WI38 (cell line): ENCODE data around the gene PSKH1.

Source experiments
- H3K4me3 ChIP-seq: 2 replicates; pipeline ENCODE4 v1.5.1; 2011; ENCODE audit warnings: low read depth, mild to moderate bottlenecking, control low read depth, low read length
- CTCF ChIP-seq: IDR thresholded peaks from 2 replicates; pipeline ENCODE4 v1.5.1; 2012; ENCODE audit warnings: low read depth, mild to moderate bottlenecking, control low read depth, low read length

Gene PSKH1

GRCh38 chr16:67959536-67960329 lies 66.7 kb downstream of the PSKH1 start:
- no peak for TF ChIP-seq CTCF
- peak overlapping the region; percentile 5; the same call in 1 of the 2 replicates for H3K4me3 ChIP-seq

DNA sequence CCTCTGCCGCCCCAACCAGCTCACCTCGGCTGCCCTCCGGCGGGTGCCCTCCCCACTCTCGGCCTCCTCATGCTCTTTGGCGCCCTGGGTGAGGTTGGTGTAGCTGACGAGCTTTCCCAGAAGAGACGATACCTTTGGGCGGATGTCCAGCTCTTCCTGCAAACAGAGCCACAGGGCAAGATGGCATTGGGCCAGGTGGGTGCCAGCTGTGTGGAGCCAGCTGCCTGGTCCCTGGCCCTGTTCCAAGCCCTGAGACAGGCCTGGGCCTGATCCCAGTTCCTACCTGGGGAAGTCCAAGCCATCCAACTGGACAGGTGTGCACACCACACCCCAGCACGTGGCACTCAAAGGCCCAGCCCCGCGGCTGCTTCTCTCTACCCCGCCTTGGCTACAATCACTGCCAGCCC lies 68.5 kb downstream of the PSKH1 start:
- TF ChIP-seq CTCF = no peak
- H3K4me3 ChIP-seq = no peak overlapping the region

DNA sequence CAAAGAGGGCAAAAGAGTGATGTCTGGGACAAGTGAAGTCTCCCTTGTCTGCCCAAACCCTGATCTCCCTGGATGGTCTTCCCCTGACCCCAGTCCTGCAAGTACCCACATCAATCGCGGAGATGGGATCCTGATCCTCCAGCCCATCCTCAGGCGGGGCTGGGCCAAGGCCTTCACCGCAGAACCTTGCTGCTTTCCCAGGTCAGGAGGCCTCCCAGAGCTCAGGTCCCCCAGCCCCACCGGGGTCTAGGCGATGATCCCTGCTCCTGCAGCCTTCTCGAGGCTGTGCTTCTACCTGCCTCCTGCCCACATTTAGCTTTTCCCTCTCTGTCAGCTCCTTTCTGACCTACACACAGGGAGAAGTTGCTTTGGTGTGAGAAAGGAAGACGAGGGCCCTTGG lies 69.1 kb downstream of the PSKH1 start:
- no peak overlapping the region for H3K4me3 ChIP-seq
- TF ChIP-seq CTCF = no peak

DNA sequence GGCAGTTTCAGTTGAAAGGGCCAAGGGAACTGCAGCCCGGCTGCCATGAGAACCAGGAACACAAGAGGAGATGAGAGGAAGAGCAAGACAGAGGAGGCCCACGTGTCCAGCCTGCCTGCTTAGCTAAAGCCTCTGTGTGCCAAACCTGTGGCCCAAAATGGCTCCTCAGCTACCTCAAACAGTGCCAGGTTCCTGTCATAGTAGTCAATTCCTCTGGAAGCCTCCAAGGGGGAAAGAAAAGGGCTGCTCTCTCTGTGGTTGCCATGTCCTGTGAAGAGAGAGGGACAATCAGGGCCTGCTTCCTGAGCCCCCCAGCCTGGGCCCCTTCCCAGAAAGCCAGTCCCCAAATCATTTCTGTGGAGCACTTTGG lies 70.2 kb downstream of the PSKH1 start:
- no peak overlapping the region for H3K4me3 ChIP-seq
- no peak for TF ChIP-seq CTCF

DNA sequence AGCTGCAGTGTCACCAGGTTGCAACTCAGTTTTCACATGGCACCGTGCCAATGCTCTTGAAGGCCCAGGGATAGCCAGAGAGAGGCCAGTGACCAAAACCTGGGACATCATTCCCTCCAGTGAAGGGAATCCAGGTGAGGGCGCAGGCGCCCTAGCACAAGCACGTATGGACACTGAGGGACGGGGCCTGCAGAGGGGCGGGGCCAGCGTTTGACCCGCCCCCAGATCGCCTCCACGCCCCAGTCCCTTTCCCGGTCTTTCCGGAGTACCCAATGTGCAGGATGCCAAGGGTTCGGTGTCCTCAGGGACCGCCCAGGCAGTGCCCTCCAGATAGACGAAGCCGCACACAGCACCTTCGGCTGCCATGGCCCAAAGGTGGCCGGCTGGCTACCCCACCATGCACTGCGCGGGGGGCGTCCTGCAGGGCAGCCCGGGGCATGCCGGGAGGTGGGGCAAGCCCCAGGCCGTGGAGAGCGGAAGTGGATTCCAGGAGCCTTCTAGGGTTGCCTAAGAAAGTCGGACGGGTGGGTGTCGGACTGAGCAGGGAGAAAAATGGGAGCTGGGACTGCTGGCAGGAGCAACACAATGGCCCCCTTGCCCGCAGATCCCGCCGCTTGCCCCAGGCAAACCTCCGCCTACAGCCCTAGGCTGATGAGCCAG lies 70.7 kb downstream of the PSKH1 start:
- no peak for TF ChIP-seq CTCF
- H3K4me3 ChIP-seq = no peak overlapping the region

- no peak overlapping the region for H3K4me3 ChIP-seq
- TF ChIP-seq CTCF = no peak
These were observed 71.5 kb downstream of the PSKH1 start for GRCh38 chr16:67964477-67965131.
